Eye (tissue), 1 donor: Measurements from ENCODE around the gene IKZF4.
A peak's percentile ranks its signal among the peaks of the same experiment; 100 is the strongest.
"Not testable (repeated sequence)": the region's sequence is repeated elsewhere in the genome, so short reads cannot be mapped to it uniquely, and the experiment has no call there.

ENCODE experiments used
- DNase-seq: peaks from one replicate; pipeline ENCODE4 v3.0.0-alpha.2; 2015

IKZF4 gene

DNA sequence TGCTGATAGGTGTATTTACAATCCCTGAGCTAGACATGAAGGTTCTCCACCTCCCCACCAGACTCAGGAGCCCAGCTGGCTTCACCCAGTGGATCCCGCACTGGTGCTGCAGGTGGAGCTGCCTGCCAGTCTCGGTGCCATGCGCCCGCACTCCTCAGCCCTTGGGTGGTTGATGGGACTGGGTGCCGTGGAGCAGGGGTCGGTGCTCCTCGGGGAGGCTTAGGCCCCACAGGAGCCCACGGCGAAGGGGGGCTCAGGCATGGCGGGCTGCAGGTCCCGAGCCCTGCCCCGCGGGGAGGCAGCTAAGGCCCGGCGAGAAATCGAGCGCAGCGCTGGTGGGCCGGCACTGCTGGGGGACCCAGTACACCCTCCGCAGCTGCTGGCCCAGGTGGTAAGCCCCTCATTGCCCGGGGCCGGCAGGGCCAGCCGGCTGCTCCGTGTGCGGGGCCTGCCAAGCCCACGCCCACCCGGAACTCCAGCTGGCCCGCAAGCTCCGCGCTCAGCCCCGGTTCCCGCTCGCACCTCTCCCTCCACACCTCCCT lies 20.8 kb upstream of the IKZF4 start:
- DNase-seq: not testable (repeated sequence)

DNA sequence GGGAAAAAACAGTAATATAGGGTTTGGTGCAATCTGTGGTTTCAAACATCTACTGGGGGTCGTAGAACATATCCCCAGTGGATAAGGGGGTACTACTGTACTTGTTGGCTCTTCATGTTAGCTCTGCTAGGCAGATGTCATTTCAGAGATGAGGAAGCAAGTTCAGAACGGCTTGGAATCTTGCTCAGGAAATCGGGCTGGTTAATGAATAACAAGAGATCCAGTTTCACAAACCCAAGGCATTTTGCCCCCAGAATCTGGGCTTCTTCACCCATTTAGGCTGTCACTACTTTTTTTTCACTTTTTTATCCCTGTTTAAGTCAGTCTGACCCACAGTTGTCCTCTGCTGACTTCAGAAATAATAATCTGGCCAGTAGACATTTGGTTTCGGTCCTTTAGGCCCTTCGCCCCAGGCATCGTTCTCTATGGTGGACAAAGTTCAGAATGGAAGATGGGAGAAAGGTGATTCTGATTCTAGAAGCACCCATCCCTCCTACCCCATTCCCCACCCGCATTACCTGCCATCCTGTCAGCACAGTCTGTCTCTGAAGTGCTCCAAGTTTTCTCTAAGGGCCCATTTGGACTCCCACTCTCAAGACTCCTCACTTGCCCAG lies 19.2 kb upstream of the IKZF4 start:
- DNase-seq: no peak

GRCh38 chr12:56003376-56003775 lies 17.5 kb upstream of the IKZF4 start:
- not testable (repeated sequence) for DNase-seq

GRCh38 chr12:56004211-56004610 lies 16.6 kb upstream of the IKZF4 start:
- no peak for DNase-seq

DNA sequence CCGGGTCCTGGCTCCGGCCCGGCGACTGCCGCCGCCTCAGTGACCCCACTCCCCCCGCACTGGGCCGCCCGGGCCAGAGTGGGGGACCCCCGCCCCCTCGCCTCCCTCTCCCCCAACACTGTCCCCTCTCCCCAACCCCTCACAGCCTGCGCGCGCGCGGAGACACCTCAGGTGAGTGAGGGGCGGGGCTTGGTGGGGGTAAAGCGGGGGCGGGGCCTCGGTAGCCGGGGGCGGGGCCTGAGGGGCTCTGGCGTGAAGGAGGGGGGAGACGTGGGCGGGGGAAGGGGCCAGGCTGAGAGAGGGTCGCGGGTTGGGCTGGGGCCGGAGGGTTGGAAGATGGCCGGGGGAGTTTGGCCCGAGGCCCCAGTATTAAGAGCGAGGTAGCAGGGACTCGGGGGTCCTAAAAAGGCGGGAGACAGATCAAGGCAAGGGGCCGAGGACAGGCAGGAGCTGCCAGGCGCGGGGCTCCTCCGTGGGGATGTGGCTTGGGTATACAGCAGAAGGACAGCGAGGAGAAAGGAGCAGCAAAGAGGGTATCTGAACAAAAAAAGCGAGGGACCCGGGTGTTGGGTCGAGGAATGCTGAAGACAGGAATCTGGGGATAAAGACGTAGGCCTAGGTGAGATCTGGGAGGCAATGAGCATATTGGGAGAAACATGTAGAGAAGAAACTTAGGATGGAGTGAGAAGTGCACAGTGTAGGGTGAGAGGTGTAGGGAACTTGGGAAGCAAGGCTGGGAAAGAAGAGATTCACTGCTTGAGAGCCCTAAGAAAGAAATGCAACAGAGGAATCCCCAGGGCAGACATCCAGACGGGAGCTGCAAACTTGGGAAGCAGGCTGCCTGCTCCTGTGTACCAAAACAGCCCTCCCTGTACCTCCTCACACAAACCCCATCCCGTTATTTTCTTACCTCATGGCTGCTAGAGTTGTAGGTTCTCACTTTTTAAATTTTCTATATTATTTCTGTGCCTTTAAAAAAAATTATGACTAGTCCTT lies 13.0 kb upstream of the IKZF4 start:
- DNase-seq: peak; percentile 83

DNA sequence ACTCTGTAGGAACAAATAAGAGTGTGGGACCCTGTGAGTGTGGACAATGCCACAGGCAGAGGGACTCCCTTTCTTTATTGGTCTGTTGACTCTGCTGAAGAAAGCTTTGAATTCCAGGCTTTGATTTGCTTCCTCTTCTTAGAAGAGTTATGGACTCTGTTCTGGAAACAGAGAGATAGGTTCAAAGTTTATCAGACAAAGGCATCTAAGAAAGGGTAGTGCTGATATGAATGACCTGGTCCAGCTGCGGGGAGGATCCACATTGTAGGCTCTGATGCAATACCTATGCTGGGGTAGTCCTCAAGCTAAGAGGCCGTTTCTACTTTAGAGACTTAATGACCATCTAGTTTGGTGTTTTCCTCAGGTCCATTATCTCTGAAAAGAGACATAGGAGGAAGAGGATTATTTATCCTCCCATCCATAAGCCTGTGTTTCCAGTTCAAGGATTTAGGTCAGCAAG lies 10.7 kb upstream of the IKZF4 start:
- DNase-seq: no peak

DNA sequence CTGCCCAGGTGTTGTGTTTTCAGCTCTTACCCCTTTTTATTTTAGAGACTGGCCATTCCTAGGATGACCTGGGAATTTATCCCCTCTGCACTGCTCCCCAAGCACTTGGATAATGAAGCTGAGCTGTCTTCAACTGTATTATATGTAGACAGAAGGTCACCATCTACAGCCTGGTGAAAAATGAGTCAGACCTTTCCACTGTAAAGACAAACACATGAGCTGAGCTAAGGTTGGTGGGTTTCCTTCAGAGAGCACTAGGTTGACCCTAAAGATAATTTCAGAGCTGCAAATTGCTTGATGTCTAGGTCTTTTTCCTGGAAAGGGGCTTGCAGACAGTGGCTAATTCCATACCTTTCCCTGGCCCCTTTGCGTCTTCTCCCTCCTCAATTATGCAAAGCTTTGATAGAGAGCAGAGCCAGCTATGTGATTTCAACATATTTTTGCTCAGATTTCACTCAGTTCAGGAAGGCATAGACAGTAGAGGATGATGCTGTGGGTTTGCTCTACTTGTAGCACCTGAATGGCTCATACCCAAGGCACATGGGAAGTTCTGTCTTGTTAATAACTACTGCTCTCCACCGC lies 9.2 kb upstream of the IKZF4 start:
- DNase-seq: no peak

GRCh38 chr12:56013482-56013881 lies 7.4 kb upstream of the IKZF4 start:
- peak; percentile 33 for DNase-seq

DNA sequence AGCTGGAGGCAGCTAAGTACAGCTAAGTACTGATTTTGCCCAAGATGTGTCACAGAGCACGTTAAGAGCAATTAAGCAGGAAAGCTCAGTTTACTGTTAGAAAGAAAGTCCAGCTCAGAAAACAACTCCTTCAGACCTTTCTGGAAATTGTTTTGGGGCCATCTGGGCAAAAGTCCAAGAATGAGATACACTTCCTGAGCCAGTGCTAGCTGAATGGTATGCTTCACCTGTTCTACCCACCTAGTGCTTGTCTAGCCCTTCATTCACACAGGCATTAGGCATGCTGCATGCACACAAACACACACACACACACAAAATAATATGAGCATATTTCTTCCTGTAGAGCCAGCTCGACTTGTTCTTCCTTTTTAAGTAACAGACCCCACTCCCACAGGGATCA lies 6.6 kb upstream of the IKZF4 start:
- DNase-seq: peak; percentile 9

- no peak for DNase-seq
Measured at GRCh38 chr12:56017181-56017580, 3.7 kb upstream of the IKZF4 start.

DNA sequence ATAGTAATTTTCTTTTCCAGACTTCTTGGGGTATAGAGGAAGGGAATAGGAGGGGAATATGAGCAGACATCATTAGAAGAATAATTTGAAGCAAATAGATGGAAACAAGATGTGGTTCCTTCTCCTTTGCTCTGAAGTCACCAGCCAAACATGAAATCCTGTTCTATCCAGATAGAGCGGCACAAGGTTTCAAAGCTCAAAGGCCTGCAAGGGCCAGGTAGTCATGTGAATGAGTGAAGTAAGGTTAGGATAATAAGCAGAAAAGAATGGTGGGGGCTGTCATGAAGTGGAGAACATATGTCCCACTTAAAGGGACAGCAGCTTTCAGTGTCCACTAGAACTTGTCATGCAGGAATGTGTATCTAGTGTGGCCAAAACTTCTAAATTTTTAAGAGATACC lies 2.5 kb upstream of the IKZF4 start:
- DNase-seq: no peak

DNA sequence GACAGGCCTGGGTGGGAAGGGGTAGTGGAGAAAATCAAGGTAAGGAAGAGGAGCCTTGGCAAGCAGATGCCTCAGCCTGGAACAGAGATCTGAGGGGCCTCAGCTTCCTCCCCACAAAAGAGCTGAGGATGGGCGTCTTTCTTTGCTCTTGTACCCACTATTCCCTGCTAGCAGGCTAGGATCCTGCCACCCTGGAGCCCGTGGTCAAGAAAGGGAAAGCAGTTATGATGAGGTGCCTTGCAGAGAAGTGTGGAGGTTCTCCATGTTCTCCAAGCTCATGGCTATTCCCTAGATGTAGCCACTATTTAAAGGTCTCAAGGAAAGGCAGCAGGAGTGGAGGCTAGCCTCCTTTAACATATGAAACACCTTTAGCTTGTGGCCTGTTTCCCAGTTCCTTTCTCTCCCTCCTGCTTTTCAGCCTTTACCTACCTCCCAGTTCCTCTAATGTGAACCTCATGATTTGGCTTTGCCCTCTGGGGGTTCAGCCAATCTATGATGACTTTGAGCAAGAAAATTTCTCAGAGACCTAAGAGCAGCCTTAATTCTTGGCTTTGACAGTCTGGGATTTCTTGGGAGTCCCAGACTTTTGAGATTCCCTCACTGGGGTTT lies 1.1 kb downstream of the IKZF4 start:
- peak; percentile 56 for DNase-seq

- no peak for DNase-seq
Measured at GRCh38 chr12:56028511-56029165, 7.8 kb downstream of the IKZF4 start.

GRCh38 chr12:56029166-56029519 lies 8.3 kb downstream of the IKZF4 start:
- DNase-seq: no peak

DNA sequence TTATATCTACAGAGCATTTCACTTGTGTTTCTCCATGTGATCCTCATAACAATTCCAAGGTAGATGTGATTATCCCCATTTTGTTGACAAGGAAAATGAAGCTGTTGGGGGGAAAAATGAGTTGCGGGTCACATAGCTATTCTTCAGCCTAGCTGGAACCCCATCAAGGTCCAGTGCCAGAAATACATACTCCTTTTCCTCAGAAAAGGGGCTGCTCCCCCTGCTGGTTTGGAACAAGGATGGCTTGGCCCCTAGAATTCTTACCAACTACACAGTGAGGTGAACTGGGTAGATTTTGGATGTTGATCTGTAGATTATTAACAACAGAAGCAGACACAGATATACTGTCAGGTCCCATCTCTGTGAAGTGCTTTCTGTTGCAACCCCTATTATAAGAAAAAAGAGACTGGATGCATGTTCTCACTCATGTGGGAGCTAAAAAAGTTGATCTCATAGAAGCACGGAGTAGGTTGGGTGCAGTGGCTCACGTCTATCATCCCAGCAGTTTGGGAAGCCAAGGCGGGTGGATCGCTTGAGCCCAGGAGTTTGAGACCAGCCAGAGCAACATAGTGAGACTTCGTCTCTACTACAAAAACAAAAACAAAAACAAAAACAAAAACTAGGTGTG lies 8.9 kb downstream of the IKZF4 start:
- DNase-seq: peak; percentile 78

GRCh38 chr12:56031987-56032386 lies 11.1 kb downstream of the IKZF4 start:
- DNase-seq: no peak

DNA sequence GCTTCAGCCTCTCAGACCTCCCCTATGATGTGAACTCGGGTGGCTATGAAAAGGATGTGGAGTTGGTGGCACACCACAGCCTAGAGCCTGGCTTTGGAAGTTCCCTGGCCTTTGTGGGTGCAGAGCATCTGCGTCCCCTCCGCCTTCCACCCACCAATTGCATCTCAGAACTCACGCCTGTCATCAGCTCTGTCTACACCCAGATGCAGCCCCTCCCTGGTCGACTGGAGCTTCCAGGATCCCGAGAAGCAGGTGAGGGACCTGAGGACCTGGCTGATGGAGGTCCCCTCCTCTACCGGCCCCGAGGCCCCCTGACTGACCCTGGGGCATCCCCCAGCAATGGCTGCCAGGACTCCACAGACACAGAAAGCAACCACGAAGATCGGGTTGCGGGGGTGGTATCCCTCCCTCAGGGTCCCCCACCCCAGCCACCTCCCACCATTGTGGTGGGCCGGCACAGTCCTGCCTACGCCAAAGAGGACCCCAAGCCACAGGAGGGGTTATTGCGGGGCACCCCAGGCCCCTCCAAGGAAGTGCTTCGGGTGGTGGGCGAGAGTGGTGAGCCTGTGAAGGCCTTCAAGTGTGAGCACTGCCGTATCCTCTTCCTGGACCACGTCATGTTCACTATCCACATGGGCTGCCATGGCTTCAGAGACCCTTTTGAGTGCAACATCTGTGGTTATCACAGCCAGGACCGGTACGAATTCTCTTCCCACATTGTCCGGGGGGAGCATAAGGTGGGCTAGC lies 13.9 kb downstream of the IKZF4 start:
- DNase-seq: no peak

DNA sequence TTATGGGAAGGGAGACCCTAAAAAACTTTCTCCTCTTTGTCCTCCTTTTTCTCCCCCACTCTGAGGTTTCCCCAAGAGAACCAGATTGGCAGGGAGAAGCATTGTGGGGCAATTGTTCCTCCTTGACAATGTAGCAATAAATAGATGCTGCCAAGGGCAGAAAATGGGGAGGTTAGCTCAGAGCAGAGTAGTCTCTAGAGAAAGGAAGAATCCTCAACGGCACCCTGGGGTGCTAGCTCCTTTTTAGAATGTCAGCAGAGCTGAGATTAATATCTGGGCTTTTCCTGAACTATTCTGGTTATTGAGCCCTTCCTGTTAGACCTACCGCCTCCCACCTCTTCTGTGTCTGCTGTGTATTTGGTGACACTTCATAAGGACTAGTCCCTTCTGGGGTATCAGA lies 16.3 kb downstream of the IKZF4 start:
- DNase-seq: no peak

GRCh38 chr12:56038022-56038655 lies 17.3 kb downstream of the IKZF4 start:
- no peak for DNase-seq

- DNase-seq: no peak
Measured at GRCh38 chr12:56040151-56040550, 19.3 kb downstream of the IKZF4 start.
